Suppressor macrophage treated with lipopolysaccharide for 1 hour (primary cell): ENCODE measurements around the gene SH3BP4.

Source experiments
- DNase-seq, 3 donors: peaks; one replicate each; pipeline ENCODE4 v3.0.0-alpha.2; 2020 to 2022

SH3BP4 gene

GRCh38 chr2:234951664-234952269, at the start of gene SH3BP4:
Gene SH3BP4 (plus strand): TSS chr2:234952017. CDS start chr2:235035003, 82,986 bp downstream.
- peak; percentile 54 to 88 (median 78) for DNase-seq

- no peak for DNase-seq
These were observed 47.0 kb upstream of the SH3BP4 start for GRCh38 chr2:234904785-234905184.

GRCh38 chr2:234905547-234906265, 46.1 kb upstream of the SH3BP4 start:
- no peak for DNase-seq

- DNase-seq, result no peak
These were observed 41.6 kb upstream of the SH3BP4 start for GRCh38 chr2:234910186-234910679.

GRCh38 chr2:234911271-234911670, 40.5 kb upstream of the SH3BP4 start:
- DNase-seq, result no peak

- DNase-seq, result no peak
These were observed 39.4 kb upstream of the SH3BP4 start for GRCh38 chr2:234912437-234912836.

- no peak for DNase-seq
These were observed 38.6 kb upstream of the SH3BP4 start for GRCh38 chr2:234913208-234913626.

- DNase-seq, result no peak
These were observed 37.3 kb upstream of the SH3BP4 start for GRCh38 chr2:234914371-234915154.

- no peak for DNase-seq
These were observed 35.1 kb upstream of the SH3BP4 start for GRCh38 chr2:234916674-234917073.

- DNase-seq, result no peak
These were observed 34.4 kb upstream of the SH3BP4 start for GRCh38 chr2:234917211-234917975.

- no peak for DNase-seq
These were observed 32.1 kb upstream of the SH3BP4 start for GRCh38 chr2:234919711-234920110.

GRCh38 chr2:234920836-234921235, 31.0 kb upstream of the SH3BP4 start:
- DNase-seq, result no peak

- DNase-seq, result no peak
These were observed 22.8 kb upstream of the SH3BP4 start for GRCh38 chr2:234929002-234929401.

GRCh38 chr2:234930397-234930796, 21.4 kb upstream of the SH3BP4 start:
- no peak for DNase-seq

GRCh38 chr2:234931371-234931770, 20.4 kb upstream of the SH3BP4 start:
- DNase-seq, result no peak

GRCh38 chr2:234932591-234933168, 19.1 kb upstream of the SH3BP4 start:
- no peak for DNase-seq

- no peak for DNase-seq
These were observed 16.5 kb upstream of the SH3BP4 start for GRCh38 chr2:234935311-234935710.

- no peak for DNase-seq
These were observed 12.2 kb upstream of the SH3BP4 start for GRCh38 chr2:234939576-234939975.

- DNase-seq, result peak in 2 of 3 donors; percentile 6 to 13
These were observed 11.8 kb upstream of the SH3BP4 start for GRCh38 chr2:234939996-234940395.

- DNase-seq, result no peak
These were observed 11.3 kb upstream of the SH3BP4 start for GRCh38 chr2:234940527-234940926.

- DNase-seq, result no peak
These were observed 6.4 kb upstream of the SH3BP4 start for GRCh38 chr2:234945339-234945873.

- DNase-seq, result no peak
These were observed 4.3 kb upstream of the SH3BP4 start for GRCh38 chr2:234947556-234947955.
